Right lobe of liver (tissue), 4 donors: ENCODE results near the gene OR9A2.

Experiments
- CTCF ChIP-seq, 4 donors: fragments of 200-600 bp in 3 of 4; fragments of 450-650 bp in 1 of 4; IDR thresholded peaks; one replicate each; pipeline versions ENCODE4 v1.5.1 to v1.8.0; 2016 to 2022; ENCODE audit warnings: antibody characterized with exemption in 4 of 4, mild to moderate bottlenecking in 2 of 4
- POLR2A ChIP-seq: fragments of 450-650 bp; IDR thresholded peaks from one replicate; pipeline ENCODE4 v1.6.1; 2017; ENCODE audit warnings: antibody characterized with exemption, mild to moderate bottlenecking
- donor health status: DM: no; HTN: no; CAD: no.
- donor health status: DM: no; HTN: no; CAD: no.
- donor health status: DM: no; HTN: yes; CAD: no.

GRCh38 chr7:143027683-143028082, 751 bp upstream of the OR9A2 start:
- no peak for TF ChIP-seq CTCF (IDR thresholded peaks at IDR 0.05)
- TF ChIP-seq POLR2A, result no peak
